HG03196 (cell line): ENCODE measurements around the gene AOAH.

ENCODE experiments used
- ATAC-seq: cut with Tn5 transposase; IDR thresholded peaks from one replicate; pipeline ENCODE4 v1.9.1; 2021; ENCODE audit not compliant: unreplicated experiment

AOAH gene, protein sequence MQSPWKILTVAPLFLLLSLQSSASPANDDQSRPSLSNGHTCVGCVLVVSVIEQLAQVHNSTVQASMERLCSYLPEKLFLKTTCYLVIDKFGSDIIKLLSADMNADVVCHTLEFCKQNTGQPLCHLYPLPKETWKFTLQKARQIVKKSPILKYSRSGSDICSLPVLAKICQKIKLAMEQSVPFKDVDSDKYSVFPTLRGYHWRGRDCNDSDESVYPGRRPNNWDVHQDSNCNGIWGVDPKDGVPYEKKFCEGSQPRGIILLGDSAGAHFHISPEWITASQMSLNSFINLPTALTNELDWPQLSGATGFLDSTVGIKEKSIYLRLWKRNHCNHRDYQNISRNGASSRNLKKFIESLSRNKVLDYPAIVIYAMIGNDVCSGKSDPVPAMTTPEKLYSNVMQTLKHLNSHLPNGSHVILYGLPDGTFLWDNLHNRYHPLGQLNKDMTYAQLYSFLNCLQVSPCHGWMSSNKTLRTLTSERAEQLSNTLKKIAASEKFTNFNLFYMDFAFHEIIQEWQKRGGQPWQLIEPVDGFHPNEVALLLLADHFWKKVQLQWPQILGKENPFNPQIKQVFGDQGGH

GRCh38 chr7:36723951-36724664 lies at the start of gene AOAH:
Gene AOAH (minus strand): TSS chr7:36724494. CDS start chr7:36724148, 346 bp downstream.
- ATAC-seq: no peak

- ATAC-seq: no peak
Observed at GRCh38 chr7:36766451-36766850, 42.2 kb upstream of the AOAH start.

GRCh38 chr7:36765605-36766004 lies 41.3 kb upstream of the AOAH start:
- ATAC-seq: no peak

GRCh38 chr7:36764929-36765328 lies 40.6 kb upstream of the AOAH start:
- no peak for ATAC-seq

DNA sequence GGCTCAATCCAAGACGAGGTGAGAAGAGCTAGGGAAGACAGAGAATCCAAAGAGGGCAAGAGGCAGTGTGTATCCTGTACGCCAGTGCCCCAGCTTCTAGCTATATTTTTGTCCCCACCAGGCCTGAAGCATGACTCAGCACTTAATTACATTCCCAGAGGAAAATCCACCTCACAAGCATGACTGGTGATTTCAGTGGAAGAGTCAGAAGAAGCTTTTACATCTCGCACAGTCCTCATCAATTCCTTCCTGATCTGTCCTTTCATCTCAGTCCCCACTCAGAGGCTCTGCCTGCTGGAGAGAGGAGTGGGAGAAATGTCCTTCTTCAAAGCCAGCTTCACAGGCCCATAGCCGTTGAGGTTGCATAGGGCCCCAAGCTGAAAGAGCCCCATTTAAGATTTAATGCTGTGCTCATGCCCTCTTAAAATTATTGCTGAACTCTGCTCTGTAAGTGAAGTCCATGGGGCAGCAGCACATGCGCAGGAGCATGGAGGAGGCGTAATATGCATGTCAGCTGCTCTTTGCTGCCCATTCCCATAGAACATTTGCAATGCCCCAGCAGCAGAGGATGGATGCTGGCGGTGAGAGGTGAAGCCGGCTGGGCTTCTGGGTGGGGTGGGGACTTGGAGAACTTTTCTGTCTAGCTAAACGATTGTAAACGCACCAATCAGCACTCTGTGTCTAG lies 39.0 kb upstream of the AOAH start:
- no peak for ATAC-seq

- ATAC-seq: no peak
Observed at GRCh38 chr7:36762394-36762793, 38.1 kb upstream of the AOAH start.

- no peak for ATAC-seq
Observed at GRCh38 chr7:36761835-36762234, 37.5 kb upstream of the AOAH start.

- no peak for ATAC-seq
Observed at GRCh38 chr7:36760856-36761762, 36.8 kb upstream of the AOAH start.

DNA sequence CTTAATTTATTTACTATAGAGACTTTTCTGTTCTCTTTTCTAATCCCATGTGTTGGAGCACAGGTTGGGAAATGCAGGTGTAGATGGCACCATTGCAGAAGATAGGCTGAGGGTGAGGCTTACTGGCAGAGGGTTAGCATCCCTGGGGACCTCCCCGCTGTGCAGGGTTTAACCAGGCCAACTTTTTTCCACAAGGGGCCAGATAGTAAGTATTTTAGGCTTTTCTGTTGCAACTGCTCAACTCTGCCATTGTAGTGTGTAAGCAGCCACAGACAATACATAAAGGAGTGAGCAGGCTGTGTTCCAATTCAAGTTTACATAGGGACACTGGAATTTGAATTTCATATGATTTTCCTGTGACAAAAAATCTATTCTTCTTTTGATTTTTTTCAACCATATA lies 34.6 kb upstream of the AOAH start:
- ATAC-seq: no peak

DNA sequence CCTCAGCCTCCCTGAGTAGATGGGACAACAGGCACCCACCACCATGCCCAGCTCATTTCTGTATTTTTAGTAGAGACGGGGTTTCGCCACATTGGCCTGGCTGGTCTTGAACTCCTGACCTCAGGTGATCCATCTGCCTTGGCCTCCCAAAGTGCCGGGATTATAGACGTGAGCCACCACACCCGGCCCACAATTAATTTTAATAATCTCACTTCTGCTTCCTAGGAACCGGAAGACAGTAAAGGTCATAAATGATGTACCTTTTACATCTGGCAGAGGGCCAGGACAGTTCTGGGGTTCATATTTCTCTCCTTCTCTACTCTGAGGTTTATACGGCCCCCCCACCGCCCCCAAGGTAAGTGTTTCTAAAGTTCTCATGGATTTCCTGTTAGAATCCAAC lies 31.2 kb upstream of the AOAH start:
- ATAC-seq: no peak

DNA sequence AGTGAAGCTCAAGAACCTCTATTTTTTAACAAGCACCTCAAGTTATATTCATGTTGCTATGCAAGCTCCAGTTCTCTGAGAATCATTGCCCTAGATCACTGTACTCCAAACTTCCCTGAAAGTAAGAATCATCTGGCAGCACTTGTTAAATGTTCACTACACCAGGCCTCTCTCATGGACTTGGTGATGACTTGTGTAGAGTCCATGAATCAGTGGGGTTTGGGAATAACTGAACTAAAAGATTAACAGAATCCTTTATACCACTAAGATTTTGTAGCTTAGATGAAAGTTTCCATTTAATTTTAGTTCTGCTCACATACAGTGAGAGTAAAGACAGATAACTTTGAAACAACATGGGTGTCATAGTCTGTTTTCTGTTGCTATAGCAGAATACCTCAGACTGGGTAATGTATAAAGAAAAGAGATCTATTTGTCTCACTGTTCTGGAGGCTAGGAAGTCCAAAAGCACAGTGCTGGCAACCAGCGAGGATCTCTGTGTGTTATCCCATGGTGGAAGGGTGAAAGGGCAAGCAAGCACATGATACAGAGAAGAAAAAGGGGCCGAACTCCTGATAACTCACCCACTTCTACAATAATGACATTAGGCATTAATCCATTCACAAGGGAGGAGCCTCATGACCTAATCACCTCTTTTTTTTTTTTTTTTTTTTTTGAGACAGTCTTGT lies 27.9 kb upstream of the AOAH start:
- no peak for ATAC-seq

DNA sequence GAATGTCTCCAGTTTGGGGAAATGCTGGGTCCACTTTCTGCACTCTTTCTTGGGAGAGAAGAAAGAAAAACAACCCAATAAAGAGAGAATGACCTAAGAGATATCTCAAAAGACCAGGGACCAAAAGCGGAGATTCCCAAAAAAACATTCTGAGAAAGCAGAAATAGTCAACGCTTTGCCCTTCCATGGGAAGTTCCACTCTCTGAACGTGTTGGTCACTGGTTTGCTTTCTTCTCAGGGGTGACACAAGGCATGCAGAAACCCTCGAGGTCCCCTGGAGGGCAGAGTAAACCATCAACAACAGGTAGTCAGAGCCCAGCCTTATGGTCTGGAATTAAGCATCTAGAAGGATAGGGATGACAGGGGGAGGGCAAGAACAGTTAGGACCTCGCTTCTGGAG lies 26.2 kb upstream of the AOAH start:
- ATAC-seq: no peak

GRCh38 chr7:36749282-36749960 lies 25.1 kb upstream of the AOAH start:
- no peak for ATAC-seq

DNA sequence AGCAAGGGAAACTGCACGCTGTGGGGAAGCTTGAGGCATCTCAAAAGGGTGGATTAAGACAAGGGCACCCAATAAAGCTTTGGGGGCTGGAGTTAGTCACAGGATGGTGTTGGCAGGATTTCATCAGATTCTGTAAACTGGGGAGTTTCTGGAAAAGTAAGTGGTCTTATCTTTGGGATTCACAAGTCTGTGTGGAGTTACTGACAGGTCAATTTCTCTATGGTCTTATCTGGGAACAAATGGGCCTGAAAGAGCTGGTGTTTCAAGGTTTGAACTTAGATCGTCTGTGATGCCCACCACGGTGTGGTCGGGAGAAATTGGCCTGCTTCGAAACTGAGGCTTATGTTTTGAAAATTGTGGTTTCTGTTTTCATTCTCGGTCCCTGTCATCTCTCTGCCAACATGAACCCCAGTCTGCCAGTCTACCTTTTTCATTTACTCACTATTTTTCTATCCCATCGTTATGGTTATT lies 23.8 kb upstream of the AOAH start:
- peak; percentile 54 for ATAC-seq

DNA sequence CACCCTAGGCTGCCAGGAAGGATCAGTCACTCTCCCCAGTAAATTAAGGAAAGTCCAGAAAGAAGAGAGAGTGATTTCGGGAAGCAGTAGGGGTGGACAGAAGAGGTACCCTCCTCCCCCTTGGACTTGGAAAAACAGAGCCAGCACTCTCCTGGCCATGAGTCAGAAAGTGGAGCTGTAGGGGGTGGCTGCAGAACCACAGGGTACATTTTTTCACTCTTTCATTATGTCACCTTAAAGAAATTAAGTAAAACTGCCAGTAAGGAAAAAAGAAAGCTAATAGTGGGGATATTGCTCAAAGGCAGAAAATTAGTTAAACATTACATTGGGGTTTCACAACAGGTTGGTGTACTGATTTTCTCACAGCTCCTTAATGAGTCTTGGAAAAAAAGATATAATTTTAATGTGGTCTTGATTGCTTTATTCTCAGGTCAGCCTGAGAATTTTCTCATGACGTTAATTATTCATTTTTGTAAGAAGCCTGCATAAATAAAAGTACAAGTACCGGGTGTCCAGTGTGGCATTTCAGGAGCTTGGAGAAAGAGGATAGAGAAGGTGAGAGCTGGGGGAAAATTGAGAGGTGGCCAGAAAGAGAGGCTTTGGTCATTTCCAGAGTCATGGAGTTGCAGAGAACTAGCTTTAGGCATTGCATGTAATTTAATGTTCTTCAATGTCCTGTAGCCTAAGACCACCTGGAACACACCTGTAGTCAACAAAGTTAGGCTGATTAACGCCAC lies 23.2 kb upstream of the AOAH start:
- no peak for ATAC-seq

GRCh38 chr7:36746347-36746746 lies 22.1 kb upstream of the AOAH start:
- ATAC-seq: no peak

DNA sequence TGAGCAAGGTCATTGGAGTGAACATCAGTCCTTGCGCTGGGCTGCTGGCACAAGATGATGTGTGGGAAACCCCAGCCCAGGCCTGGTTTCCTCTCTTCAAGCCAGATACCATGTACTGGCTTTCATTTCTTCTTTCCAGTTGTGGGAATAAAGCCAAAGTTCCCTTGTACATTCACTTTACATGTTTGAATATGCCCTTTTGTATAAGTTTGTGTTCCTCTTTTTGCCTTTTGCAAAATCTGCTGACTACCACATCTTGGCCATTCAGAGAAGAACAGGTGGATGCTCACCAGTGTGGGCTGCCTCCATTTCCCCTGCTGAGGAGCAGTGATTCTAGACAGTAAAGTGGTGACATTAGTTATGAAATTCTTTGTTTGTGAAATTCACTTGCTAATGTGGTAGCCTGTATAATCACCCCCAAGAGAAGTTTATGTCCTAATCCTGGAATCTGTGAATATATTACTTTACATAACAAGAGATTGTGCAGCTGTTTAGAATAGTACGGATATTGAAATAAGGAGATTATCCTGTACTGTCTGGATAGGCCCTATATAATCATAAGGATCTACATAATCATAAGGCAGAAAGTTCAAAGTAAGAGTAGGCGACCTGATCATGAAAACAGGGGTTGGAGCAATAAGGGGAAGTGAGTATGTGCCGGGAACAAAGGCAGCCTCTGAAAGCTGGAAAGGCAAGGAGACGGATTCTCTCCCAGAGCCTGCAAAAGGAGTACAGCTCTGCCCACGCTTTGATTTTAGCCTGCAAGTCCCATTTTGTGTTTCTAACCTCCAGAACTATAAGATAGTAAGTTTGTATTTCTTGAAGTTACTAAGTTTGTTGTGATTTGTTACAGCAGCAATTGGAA lies 18.8 kb upstream of the AOAH start:
- ATAC-seq: no peak

DNA sequence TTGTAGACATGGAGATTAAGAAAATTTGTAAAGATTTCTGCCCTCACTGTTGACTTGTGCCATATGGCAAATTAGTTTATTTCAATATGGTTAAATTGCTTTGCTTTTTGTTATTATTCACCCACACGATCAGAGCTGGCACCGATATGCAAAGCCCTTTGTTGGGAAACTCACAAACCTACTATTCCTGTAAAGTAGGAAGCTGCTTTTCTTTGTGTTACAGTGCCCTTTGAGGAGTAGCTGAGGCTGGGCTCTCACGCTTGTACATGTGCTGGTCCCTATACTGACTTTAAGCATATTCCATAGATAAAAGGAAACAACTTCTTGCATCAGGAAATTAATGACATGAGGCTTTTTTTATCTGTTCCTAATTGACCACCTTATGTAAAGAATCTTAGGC lies 17.6 kb upstream of the AOAH start:
- no peak for ATAC-seq
